ENCODE measurements around the gene ABCA13. TPM values are rescaled to one million over a fixed set of nuclear protein-coding genes. Genes with fewer than 3 reads are reported as not detected.

ABCA13 gene
- polyA plus RNA-seq, 3 donors = 0.10 to 0.41 (median 0.37) TPM

- no peak for DNase-seq
- H3K4me2 ChIP-seq (replicated peaks; ENCODE audit: extremely low read depth, low read length, poor library complexity, severe bottlenecking) = no peak overlapping the region
- 94% methylated on average over 6 of the region's 6 CpGs for WGBS (ENCODE audit: insufficient coverage)
- peaks cover 0 to 8% (median 0%) of the 10 kb centered on the region in 7 donors for H3K9me3 Mint-ChIP-seq
- H3K79me2 ChIP-seq (ENCODE audit: insufficient read depth, low read length) = no peaks in the 10 kb centered on the region
- TF ChIP-seq CTCF (IDR thresholded peaks at IDR 0.05) = no peak
- H3K4me3 Mint-ChIP-seq = peak overlapping the region in 1 of 2 donors; percentile 27
- H4K20me1 ChIP-seq (ENCODE audit: insufficient read depth, low read length) = no peaks in the 10 kb centered on the region
- no peaks in the 10 kb centered on the region for H3K4me1 ChIP-seq (ENCODE audit: control insufficient read depth in 1 of 2, insufficient read depth in 2 of 2, low read length in 2 of 2)
- no peaks in the 10 kb centered on the region for H3K36me3 ChIP-seq (replicated peaks in 1 of 2; ENCODE audit: control insufficient read depth in 1 of 2, insufficient read depth in 2 of 2, low read length in 2 of 2)
- no peak overlapping the region for H3K4me3 ChIP-seq (replicated peaks in 1 of 3; ENCODE audit: low read depth in 2 of 3, low read length in 3 of 3)
- no peak overlapping the region for H3K27ac ChIP-seq (ENCODE audit: low read depth in 1 of 2, low read length in 2 of 2)
- no peak overlapping the region for H3K27ac Mint-ChIP-seq
- peaks cover 9 to 21% of the 10 kb centered on the region in 2 donors for H3K27me3 ChIP-seq (ENCODE audit: control insufficient read depth in 2 of 2, insufficient read depth in 2 of 2, low read length in 2 of 2)
- no peak overlapping the region for H3K9ac ChIP-seq (ENCODE audit: insufficient read depth, low read length, poor library complexity, severe bottlenecking)
- peaks cover 4 to 28% (median 24%) of the 10 kb centered on the region in 3 donors for H3K27me3 Mint-ChIP-seq (ENCODE audit: low read depth in 3 of 3)
- H2AFZ ChIP-seq (ENCODE audit: insufficient read depth, low read depth, low read length, poor library complexity, severe bottlenecking) = no peak overlapping the region
- intact Hi-C loops (cut with micrococcal nuclease) = no loop called here
- no peaks in the 10 kb centered on the region for H3K36me3 Mint-ChIP-seq
- no peaks in the 10 kb centered on the region for H3K9me3 ChIP-seq (replicated peaks in 1 of 2; ENCODE audit: control insufficient read depth in 1 of 2, insufficient read depth in 1 of 2, low read length in 2 of 2)
- H3K4me1 Mint-ChIP-seq = no peaks in the 10 kb centered on the region
These were observed 466.8 kb downstream of the ABCA13 start for GRCh38 chr7:48638041-48638440.

GRCh38 chr7:48643431-48644013 is 472.3 kb downstream of the ABCA13 start:
- H3K9me3 ChIP-seq (replicated peaks in 1 of 2; ENCODE audit: control insufficient read depth in 1 of 2, insufficient read depth in 1 of 2, low read length in 2 of 2) = no peaks in the 10 kb centered on the region
- TF ChIP-seq CTCF (IDR thresholded peaks at IDR 0.05) = no peak
- H3K79me2 ChIP-seq (ENCODE audit: insufficient read depth, low read length) = no peaks in the 10 kb centered on the region
- WGBS (ENCODE audit: insufficient coverage) = no CpG with 5 or more reads among the region's 2 CpGs
- intact Hi-C loops (cut with micrococcal nuclease) = no loop called here
- no peak overlapping the region for H3K4me3 ChIP-seq (replicated peaks in 1 of 3; ENCODE audit: low read depth in 2 of 3, low read length in 3 of 3)
- no peak overlapping the region for H3K27ac ChIP-seq (ENCODE audit: low read depth in 1 of 2, low read length in 2 of 2)
- Mint-ChIP-seq H3K4me1 (peaks cover 8% of the 10 kb centered on the region), H3K4me3 (no peak overlapping the region), H3K36me3 (peaks cover 0 to 3% of the 10 kb centered on the region in 2 donors), H3K27ac (no peak overlapping the region), H3K27me3 (ENCODE audit: low read depth in 3 of 3) (peaks cover 2 to 25% (median 25%) of the 10 kb centered on the region in 3 donors), H3K9me3 (peaks cover 0 to 2% (median 0%) of the 10 kb centered on the region in 7 donors)
- no peak for DNase-seq
- no peak overlapping the region for H3K4me2 ChIP-seq (replicated peaks; ENCODE audit: extremely low read depth, low read length, poor library complexity, severe bottlenecking)
- no peak overlapping the region for H3K9ac ChIP-seq (ENCODE audit: insufficient read depth, low read length, poor library complexity, severe bottlenecking)
- no peaks in the 10 kb centered on the region for H3K36me3 ChIP-seq (replicated peaks in 1 of 2; ENCODE audit: control insufficient read depth in 1 of 2, insufficient read depth in 2 of 2, low read length in 2 of 2)
- peaks cover 0 to 4% of the 10 kb centered on the region in 2 donors for H3K4me1 ChIP-seq (ENCODE audit: control insufficient read depth in 1 of 2, insufficient read depth in 2 of 2, low read length in 2 of 2)
- H3K27me3 ChIP-seq (ENCODE audit: control insufficient read depth in 2 of 2, insufficient read depth in 2 of 2, low read length in 2 of 2) = peaks cover 18 to 23% of the 10 kb centered on the region in 2 donors
- no peaks in the 10 kb centered on the region for H4K20me1 ChIP-seq (ENCODE audit: insufficient read depth, low read length)
- no peak overlapping the region for H2AFZ ChIP-seq (ENCODE audit: insufficient read depth, low read depth, low read length, poor library complexity, severe bottlenecking)
